IPS-18a (cell line): ENCODE results near the gene GMDS.

Experiments used
- H3K27ac ChIP-seq: one replicate; pipeline ENCODE4 v1.5.1; 2013; ENCODE audit warnings: low read length
- H3K27me3 ChIP-seq: one replicate; pipeline ENCODE4 v1.6.1; 2013; ENCODE audit warnings: mild to moderate bottlenecking, low read length; ENCODE audit not compliant: control insufficient read depth, insufficient read depth
- H3K36me3 ChIP-seq: one replicate; pipeline ENCODE4 v1.6.1; 2013; ENCODE audit warnings: low read depth, low read length; ENCODE audit not compliant: control insufficient read depth
- H3K4me1 ChIP-seq: one replicate; pipeline ENCODE4 v1.6.1; 2013; ENCODE audit warnings: low read depth, low read length; ENCODE audit not compliant: control insufficient read depth
- H3K4me3 ChIP-seq: one replicate; pipeline ENCODE4 v1.5.1; 2013; ENCODE audit warnings: low read length
- H3K9ac ChIP-seq: one replicate; pipeline ENCODE4 v1.6.1; 2013; ENCODE audit warnings: mild to moderate bottlenecking, low read length, moderate library complexity
- H3K9me3 ChIP-seq: one replicate; pipeline ENCODE4 v1.6.1; 2013; ENCODE audit warnings: low read depth, low read length; ENCODE audit not compliant: control insufficient read depth

GMDS gene

GRCh38 chr6:1630771-1631217 lies 614.6 kb downstream of the GMDS start:
- Histone ChIP-seq H3K4me3 (no peak overlapping the region), H3K27ac (no peak overlapping the region), H3K9ac (no peak overlapping the region), H3K4me1 (no peaks in the 10 kb centered on the region), H3K36me3 (no peaks in the 10 kb centered on the region), H3K27me3 (peaks cover 49% of the 10 kb centered on the region), H3K9me3 (no peaks in the 10 kb centered on the region)

GRCh38 chr6:1630212-1630770 lies 615.1 kb downstream of the GMDS start:
- Histone ChIP-seq H3K4me1 (peaks cover 3% of the 10 kb centered on the region), H3K36me3 (no peaks in the 10 kb centered on the region), H3K4me3 (no peak overlapping the region), H3K27ac (no peak overlapping the region), H3K9ac (no peak overlapping the region), H3K9me3 (no peaks in the 10 kb centered on the region), H3K27me3 (peaks cover 54% of the 10 kb centered on the region)

GRCh38 chr6:1629316-1629715 lies 616.1 kb downstream of the GMDS start:
- no peak overlapping the region for H3K4me3 ChIP-seq
- no peaks in the 10 kb centered on the region for H3K36me3 ChIP-seq
- H3K9me3 ChIP-seq, result no peaks in the 10 kb centered on the region
- H3K27ac ChIP-seq, result no peak overlapping the region
- H3K27me3 ChIP-seq, result peaks cover 63% of the 10 kb centered on the region
- no peak overlapping the region for H3K9ac ChIP-seq
- peaks cover 4% of the 10 kb centered on the region for H3K4me1 ChIP-seq

GRCh38 chr6:1627827-1628560 lies 617.4 kb downstream of the GMDS start:
- Histone ChIP-seq H3K36me3 (no peaks in the 10 kb centered on the region), H3K27me3 (peaks cover 77% of the 10 kb centered on the region), H3K4me3 (no peak overlapping the region), H3K9ac (no peak overlapping the region), H3K4me1 (peaks cover 4% of the 10 kb centered on the region), H3K9me3 (no peaks in the 10 kb centered on the region), H3K27ac (no peak overlapping the region)

DNA sequence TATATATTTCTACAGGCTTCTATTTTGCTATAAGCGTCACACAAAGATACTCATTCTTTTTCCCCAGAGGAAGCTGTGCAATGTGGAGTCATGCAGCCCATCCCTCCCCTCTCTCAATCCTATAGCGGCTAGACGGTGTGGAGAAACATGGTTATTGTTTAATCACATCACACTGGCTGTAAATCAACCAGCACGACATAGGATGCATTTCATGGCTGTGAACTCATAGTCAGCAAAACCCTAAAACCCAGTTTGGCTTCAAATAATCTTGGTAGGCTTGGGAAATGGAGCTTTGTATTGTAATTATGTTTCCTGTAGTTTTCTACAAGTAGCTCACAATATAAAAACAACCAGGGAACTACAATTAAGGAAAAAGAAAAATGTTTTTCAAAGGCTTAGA lies 618.9 kb downstream of the GMDS start:
- Histone ChIP-seq H3K9me3 (no peaks in the 10 kb centered on the region), H3K36me3 (no peaks in the 10 kb centered on the region), H3K27me3 (peaks cover 92% of the 10 kb centered on the region), H3K4me1 (peaks cover 4% of the 10 kb centered on the region), H3K9ac (no peak overlapping the region), H3K27ac (no peak overlapping the region), H3K4me3 (no peak overlapping the region)

DNA sequence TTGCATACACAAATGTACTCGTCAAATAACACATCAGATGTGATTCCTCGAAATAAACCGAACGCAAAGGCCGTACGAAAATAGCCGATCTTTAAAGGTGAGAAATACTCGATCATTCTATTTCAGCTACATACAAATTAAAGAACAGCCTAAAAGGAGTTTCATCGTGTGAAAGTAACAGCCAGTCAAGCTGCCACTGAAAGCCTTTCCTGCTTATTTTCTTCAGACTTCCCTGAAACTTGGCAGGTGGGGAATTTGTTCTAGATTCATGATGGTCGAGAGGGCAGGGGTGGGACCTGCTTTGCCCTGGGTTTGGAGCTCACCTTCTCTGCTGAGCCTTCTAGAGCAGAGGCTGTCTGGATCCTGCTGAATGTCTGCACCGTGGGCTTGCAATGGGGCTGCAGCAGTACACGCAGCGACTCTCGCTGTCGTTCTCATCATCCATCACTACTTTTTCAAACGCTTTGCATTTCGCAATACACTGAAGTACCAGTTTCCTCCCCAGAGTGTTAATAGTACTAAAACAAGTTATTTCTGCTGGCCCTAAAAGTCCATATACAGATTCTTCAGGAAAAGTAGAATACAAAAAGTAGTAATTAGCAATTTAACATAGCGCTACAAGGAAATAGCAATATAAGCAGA lies 619.5 kb downstream of the GMDS start:
- Histone ChIP-seq H3K9ac (no peak overlapping the region), H3K4me3 (no peak overlapping the region), H3K9me3 (no peaks in the 10 kb centered on the region), H3K4me1 (peaks cover 4% of the 10 kb centered on the region), H3K27me3 (peaks cover 97% of the 10 kb centered on the region), H3K36me3 (no peaks in the 10 kb centered on the region), H3K27ac (no peak overlapping the region)

DNA sequence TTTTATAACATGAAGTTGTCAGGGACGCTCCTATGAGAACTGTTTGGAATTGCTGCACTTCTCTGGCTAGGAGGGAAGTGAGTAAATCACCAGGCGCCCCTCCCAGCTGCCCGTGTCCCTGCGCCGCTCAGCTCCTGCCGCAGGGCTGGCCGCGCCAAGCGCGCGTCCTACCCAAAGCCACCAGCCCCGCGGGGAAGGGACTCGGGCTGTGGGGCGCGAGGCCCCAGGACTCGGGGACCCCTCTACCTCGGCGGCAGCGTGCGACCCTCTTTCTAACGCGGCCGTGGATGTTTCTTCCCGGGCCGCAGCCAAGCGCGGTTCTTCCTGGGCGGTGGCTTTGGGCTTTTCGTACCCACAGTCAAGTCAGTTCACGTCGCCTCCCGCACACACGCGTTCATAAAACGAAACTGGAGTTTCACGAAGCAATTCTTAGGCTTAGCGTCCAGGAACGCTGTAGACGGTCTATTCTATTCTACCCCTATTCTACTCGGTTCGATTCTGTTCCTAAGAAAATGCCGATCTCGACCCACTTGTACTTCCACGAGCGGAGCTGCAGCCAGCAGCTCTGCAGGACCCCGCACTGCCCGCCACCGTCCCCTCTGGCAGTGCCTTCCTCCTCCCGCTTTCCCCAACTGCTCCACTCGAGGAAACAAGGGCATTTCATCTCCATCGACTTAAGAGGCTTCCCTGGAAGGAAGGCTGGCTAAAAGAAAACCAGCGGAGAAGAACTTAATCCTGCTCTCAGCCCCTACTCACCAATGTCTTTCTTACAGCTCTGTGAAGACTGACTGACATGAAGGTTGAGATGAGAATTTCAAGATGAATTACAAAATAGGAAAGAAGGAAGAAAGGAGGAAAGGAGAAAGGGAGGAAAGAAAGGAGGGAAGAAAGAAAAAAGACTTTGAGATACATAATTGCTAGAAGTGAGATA lies 620.3 kb downstream of the GMDS start:
- Histone ChIP-seq H3K9me3 (no peaks in the 10 kb centered on the region), H3K9ac (no peak overlapping the region), H3K36me3 (no peaks in the 10 kb centered on the region), H3K27ac (no peak overlapping the region), H3K4me3 (peak overlapping the region; percentile 3), H3K27me3 (peaks cover 99% of the 10 kb centered on the region), H3K4me1 (peaks cover 4% of the 10 kb centered on the region)

- Histone ChIP-seq H3K27ac (no peak overlapping the region), H3K4me1 (peaks cover 4% of the 10 kb centered on the region), H3K27me3 (peaks cover 100% of the 10 kb centered on the region), H3K36me3 (no peaks in the 10 kb centered on the region), H3K9me3 (no peaks in the 10 kb centered on the region), H3K9ac (no peak overlapping the region), H3K4me3 (peak overlapping the region; percentile 30)
Observed at GRCh38 chr6:1624058-1624850, 621.2 kb downstream of the GMDS start.

- Histone ChIP-seq H3K27me3 (peaks cover 100% of the 10 kb centered on the region), H3K9me3 (no peaks in the 10 kb centered on the region), H3K36me3 (no peaks in the 10 kb centered on the region), H3K9ac (no peak overlapping the region), H3K4me1 (peaks cover 4% of the 10 kb centered on the region), H3K27ac (no peak overlapping the region), H3K4me3 (no peak overlapping the region)
Observed at GRCh38 chr6:1623769-1624057, 621.7 kb downstream of the GMDS start.

- no peak overlapping the region for H3K27ac ChIP-seq
- peaks cover 4% of the 10 kb centered on the region for H3K4me1 ChIP-seq
- peaks cover 100% of the 10 kb centered on the region for H3K27me3 ChIP-seq
- no peak overlapping the region for H3K9ac ChIP-seq
- no peaks in the 10 kb centered on the region for H3K9me3 ChIP-seq
- no peaks in the 10 kb centered on the region for H3K36me3 ChIP-seq
- H3K4me3 ChIP-seq, result no peak overlapping the region
Observed at GRCh38 chr6:1622851-1623768, 622.3 kb downstream of the GMDS start.
